ACHN (cell line): Measurements from ENCODE around the gene PCDHB14.
"Not testable (repeated sequence)": the region's sequence is repeated elsewhere in the genome, so short reads cannot be mapped to it uniquely, and the experiment has no call there.

ENCODE experiments used
- DNase-seq: peaks from one replicate; pipeline ENCODE4 v3.0.0-alpha.2; 2015
- in situ Hi-C: cut with HindIII; loops from 2 replicates; pipeline ENCODE4 v1.10.0; 2017; ENCODE audit warnings: low sequenced_read_pairs, low pct_ligation_motif_present, low pct_unique_long_range_greater_than_20kb

PCDHB14 gene

GRCh38 chr5:141201126-141201525 lies 22.0 kb upstream of the PCDHB14 start:
- in situ Hi-C loops, DNase-seq: not testable (repeated sequence)

- DNase-seq, in situ Hi-C loops: not testable (repeated sequence)
These were observed 21.5 kb upstream of the PCDHB14 start for GRCh38 chr5:141201646-141202045.

- no peak for DNase-seq
- in situ Hi-C loops, result no loop called here
These were observed 14.7 kb upstream of the PCDHB14 start, which contains the start of gene PCDHB12 for GRCh38 chr5:141208478-141208877. Gene PCDHB12 (plus strand): TSS chr5:141208719. CDS start chr5:141208908, 189 bp downstream.

DNA sequence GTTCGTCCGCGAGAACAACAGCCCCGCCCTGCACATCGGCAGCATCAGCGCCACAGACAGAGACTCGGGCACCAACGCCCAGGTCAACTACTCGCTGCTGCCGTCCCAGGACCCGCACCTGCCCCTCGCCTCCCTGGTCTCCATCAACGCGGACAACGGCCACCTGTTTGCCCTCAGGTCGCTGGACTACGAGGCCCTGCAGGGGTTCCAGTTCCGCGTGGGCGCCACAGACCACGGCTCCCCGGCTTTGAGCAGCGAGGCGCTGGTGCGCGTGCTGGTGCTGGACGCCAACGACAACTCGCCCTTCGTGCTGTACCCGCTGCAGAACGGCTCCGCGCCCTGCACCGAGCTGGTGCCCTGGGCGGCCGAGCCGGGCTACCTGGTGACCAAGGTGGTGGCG lies 12.9 kb upstream of the PCDHB14 start:
- in situ Hi-C loops, DNase-seq: not testable (repeated sequence)

DNA sequence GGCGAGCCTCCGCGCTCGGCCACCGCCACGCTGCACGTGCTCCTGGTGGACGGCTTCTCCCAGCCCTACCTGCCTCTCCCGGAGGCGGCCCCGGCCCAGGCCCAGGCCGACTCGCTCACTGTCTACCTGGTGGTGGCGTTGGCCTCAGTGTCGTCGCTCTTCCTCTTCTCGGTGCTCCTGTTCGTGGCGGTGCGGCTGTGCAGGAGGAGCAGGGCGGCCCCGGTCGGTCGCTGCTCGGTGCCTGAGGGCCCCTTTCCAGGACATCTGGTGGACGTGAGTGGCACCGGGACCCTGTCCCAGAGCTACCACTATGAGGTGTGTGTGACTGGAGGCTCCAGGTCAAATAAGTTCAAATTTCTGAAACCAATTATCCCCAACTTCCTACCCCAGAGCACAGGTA lies 12.3 kb upstream of the PCDHB14 start:
- DNase-seq, in situ Hi-C loops: not testable (repeated sequence)

DNA sequence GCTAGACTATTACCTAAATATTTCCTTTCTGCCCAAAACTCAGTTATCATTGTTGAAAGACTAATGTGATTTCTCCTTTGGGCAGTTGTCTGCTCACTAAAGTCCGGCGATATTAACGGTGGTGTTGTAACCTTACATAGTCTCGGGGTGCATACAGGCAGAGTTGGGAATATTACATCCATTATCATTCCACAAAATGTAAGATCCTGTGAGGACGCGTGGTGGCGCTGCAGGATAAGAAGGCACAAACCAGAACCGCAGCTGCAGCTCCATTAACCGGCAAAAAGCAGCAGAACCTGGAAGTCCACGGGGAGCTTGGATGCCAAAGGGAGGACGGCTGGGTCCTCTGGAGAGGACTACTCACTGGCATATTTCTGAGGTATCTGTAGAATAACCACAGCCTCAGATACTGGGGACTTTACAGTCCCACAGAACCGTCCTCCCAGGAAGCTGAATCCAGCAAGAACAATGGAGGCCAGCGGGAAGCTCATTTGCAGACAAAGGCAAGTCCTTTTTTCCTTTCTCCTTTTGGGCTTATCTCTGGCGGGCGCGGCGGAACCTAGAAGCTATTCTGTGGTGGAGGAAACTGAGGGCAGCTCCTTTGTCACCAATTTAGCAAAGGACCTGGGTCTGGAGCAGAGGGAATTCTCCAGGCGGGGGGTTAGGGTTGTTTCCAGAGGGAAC lies 9.3 kb upstream of the PCDHB14 start, which contains the start of gene PCDHB13:
Gene PCDHB13, plus strand, starts transcription at position 264 of the 684 bp plus-strand sequence. Its CDS starts 205 bp downstream, at position 469.
- in situ Hi-C loops, result not testable (repeated sequence)
- peak; percentile 58 for DNase-seq

GRCh38 chr5:141214583-141214982 lies 8.6 kb upstream of the PCDHB14 start:
- in situ Hi-C loops, DNase-seq: not testable (repeated sequence)

- in situ Hi-C loops, DNase-seq: not testable (repeated sequence)
These were observed 7.6 kb upstream of the PCDHB14 start for GRCh38 chr5:141215504-141215903.

- in situ Hi-C loops, DNase-seq: not testable (repeated sequence)
These were observed 7.1 kb upstream of the PCDHB14 start for GRCh38 chr5:141216035-141216434.

DNA sequence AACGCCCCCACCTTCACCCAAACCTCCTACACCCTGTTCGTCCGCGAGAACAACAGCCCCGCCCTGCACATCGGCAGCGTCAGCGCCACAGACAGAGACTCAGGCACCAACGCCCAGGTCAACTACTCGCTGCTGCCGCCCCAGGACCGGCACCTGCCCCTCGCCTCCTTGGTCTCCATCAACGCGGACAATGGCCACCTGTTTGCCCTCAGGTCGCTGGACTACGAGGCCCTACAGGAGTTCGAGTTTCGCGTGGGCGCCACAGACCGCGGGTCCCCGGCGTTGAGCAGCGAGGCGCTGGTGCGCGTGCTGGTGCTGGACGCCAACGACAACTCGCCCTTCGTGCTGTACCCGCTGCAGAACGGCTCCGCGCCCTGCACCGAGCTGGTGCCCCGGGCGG lies 1.7 kb downstream of the PCDHB14 start:
- in situ Hi-C loops, DNase-seq: not testable (repeated sequence)

- DNase-seq, in situ Hi-C loops: not testable (repeated sequence)
These were observed 2.3 kb downstream of the PCDHB14 start for GRCh38 chr5:141225421-141225820.

DNA sequence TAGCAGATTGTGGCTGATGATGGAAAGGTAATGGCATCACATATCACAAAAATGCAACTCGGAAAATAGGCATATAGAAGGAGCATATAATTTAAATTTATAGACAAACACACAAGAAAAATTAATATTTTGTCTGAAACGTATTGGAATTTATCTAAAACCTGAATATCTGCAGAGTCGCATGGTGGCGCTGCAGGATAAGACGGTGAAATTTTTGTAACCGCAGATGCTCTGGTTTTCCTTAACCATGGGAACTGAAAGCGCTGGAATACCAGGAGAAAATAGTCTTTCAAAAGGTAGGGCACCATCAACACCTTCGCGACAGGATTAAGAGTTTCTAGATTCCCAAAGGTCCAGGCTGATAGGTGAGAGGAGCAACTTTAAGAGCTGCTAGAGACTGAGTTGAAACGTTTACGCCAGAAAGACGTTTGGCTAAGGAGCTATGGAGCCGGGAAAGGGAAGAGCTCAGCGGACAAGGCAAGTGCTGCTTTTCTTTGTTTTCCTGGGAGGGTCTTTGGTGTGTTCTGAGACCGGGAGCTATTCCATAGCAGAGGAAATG lies 11.0 kb downstream of the PCDHB14 start:
- no peak for DNase-seq
- in situ Hi-C loops, result no loop called here

GRCh38 chr5:141235922-141236321 lies 12.8 kb downstream of the PCDHB14 start:
- in situ Hi-C loops, DNase-seq: not testable (repeated sequence)

DNA sequence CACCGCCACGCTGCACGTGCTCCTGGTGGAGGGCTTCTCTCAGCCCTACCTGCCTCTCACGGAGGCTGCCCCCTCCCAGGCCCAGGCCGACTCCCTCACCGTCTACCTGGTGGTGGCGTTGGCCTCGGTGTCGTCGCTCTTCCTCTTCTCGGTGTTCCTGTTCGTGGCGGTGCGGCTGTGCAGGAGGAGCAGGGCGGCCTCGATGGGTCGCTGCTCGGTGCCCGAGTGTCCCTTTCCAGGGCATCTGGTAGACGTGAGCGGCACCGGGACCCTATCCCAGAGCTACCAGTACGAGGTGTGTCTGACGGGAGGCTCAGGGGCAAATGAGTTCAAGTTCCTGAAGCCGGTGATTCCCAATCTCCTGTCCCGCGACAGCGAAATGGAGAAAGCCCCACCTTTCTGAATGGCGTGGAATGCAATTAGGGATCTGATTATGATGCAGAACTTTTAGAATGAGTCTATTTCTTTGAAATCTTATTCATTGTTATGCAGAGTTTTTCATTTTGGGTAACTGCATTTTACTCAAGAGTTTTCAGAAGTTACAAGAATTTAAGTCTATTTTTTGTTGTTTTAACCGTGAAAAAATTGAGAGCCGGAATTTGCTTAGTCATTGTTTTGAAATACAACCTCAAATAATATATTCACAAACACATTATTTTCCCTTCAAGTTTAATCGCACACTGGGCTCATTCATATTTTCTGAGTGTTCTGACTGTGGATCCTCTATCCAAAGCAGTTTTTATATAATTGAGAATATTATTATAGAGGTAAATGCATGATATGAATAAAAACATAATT lies 13.6 kb downstream of the PCDHB14 start:
- no peak for DNase-seq
- in situ Hi-C loops, result no loop called here

DNA sequence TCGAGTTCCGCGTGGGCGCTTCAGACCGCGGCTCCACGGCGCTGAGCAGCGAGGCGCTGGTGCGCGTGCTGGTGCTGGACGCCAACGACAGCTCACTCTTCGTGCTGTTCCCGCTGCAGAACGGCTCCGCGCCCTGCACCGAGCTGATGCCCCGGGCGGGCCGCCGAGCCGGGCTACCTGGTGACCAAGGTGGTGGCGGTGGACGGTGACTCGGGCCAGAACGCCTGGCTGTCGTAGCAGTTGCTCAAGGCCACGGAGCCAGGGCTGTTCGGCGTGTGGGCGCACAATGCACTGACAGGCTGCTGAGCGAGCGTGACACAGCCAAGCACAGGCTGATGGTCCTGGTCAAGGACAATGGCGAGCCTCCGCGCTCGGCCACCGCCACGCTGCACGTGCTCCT lies 18.4 kb downstream of the PCDHB14 start:
- no peak for DNase-seq
- in situ Hi-C loops, result no loop called here

GRCh38 chr5:141245250-141245717 lies 22.1 kb downstream of the PCDHB14 start, which contains the start of gene PCDHB15:
Gene PCDHB15 (plus strand): TSS chr5:141245395. CDS start chr5:141245579, 184 bp downstream.
- in situ Hi-C loops, result no loop called here
- no peak for DNase-seq

DNA sequence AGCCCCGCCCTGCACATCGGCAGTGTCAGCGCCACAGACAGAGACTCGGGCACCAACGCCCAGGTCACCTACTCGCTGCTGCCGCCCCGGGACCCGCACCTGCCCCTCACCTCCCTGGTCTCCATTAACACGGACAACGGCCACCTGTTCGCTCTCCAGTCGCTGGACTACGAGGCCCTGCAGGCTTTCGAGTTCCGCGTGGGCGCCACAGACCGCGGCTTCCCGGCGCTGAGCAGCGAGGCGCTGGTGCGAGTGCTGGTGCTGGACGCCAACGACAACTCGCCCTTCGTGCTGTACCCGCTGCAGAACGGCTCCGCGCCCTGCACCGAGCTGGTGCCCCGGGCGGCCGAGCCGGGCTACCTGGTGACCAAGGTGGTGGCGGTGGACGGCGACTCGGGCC lies 23.8 kb downstream of the PCDHB14 start:
- in situ Hi-C loops, DNase-seq: not testable (repeated sequence)

GRCh38 chr5:141247434-141247833 lies 24.3 kb downstream of the PCDHB14 start:
- DNase-seq, in situ Hi-C loops: not testable (repeated sequence)

- in situ Hi-C loops, result no loop called here
- DNase-seq, result no peak
These were observed 27.4 kb downstream of the PCDHB14 start for GRCh38 chr5:141250576-141250975.
